Lower leg skin (tissue), 3 donors: ENCODE results near the gene NDUFS4.

Experiments
- CTCF ChIP-seq, 3 donors: fragments of 450-650 bp; IDR thresholded peaks; one replicate each; pipeline ENCODE4 v1.5.1; 2016; ENCODE audit warnings: antibody characterized with exemption in 3 of 3, mild to moderate bottlenecking in 3 of 3, moderate library complexity in 2 of 3
- POLR2A ChIP-seq, 2 donors: fragments of 450-650 bp; IDR thresholded peaks; one replicate each; pipeline ENCODE4 v1.6.1; 2016 to 2017; ENCODE audit warnings: antibody characterized with exemption in 2 of 2, mild to moderate bottlenecking in 1 of 2, moderate library complexity in 1 of 2

GRCh38 chr5:53616939-53617549 lies 56.6 kb downstream of the NDUFS4 start:
- TF ChIP-seq CTCF (IDR thresholded peaks at IDR 0.05) = no peak
- TF ChIP-seq POLR2A (IDR thresholded peaks at IDR 0.05) = no peak
